Neural progenitor cell (in vitro differentiated cells): ENCODE data around the gene CDS1.

Experiments
- CTCF ChIP-seq: fragments of 200-600 bp; sonication (generic); IDR thresholded peaks from 2 replicates; pipeline ENCODE4 v1.5.1; 2017; ENCODE audit warnings: antibody characterized with exemption, mild to moderate bottlenecking
- EZH2phosphoT487 ChIP-seq: fragments of 200-600 bp; sonication (generic); IDR thresholded peaks from 2 replicates; pipeline ENCODE4 v1.6.1; 2017; ENCODE audit warnings: antibody characterized with exemption

GRCh38 chr4:84631573-84631972 lies 48.6 kb downstream of the CDS1 start:
- TF ChIP-seq CTCF (no peak), EZH2phosphoT487 (no peak)
